Stimulated activated CD4-positive, alpha-beta T cell treated with anti-CD3 and anti-CD28 coated beads, Interleukin-12 subunit alpha, Interleukin-12 subunit beta, amount 100 ng/mL, for 4 hours (primary cell): ENCODE measurements around the gene TTC7B.

ENCODE experiments used
- DNase-seq: peaks from one replicate; pipeline ENCODE4 v3.0.0-alpha.2; 2020

The TTC7B gene

DNA sequence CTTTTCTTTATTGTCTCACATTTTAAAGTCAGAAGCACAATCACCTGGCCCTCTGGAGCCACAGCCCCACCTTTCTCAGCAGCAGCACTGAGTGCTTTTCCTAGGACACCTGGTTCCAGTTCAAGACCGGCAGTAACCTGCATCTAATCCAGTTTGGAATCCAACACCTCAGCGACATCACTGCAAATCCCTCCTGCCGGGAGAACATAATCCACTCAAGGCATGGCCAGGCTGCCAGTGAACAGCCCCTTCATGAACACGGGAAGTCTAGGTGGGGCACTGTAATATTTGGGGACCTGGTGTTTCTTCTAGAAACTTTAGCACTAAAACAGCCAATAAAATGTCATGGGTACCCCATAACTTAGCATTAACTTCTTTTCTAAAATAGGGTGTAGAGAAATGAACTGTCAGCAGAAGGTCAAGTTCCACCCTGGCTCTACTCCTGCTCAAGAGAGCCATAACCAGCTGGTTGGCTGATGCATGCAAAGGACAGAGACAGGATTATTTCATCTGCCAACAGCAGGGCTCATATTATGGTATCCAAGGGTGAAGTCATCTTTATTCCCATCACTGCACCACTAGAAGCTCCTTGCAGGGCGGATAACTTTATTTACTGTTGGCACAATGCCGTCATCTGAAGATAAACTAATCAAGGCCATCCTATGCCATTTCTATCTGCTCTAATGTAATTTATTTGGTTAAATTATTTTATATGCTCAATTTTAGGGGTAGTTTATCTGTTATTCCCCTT lies 76.7 kb downstream of the TTC7B start:
- DNase-seq: no peak

GRCh38 chr14:90733139-90733808 lies 83.0 kb downstream of the TTC7B start:
- no peak for DNase-seq

- DNase-seq: no peak
These were observed 83.5 kb downstream of the TTC7B start for GRCh38 chr14:90732718-90733117.

GRCh38 chr14:90732139-90732538 lies 84.1 kb downstream of the TTC7B start:
- DNase-seq: no peak

- DNase-seq: no peak
These were observed 84.7 kb downstream of the TTC7B start for GRCh38 chr14:90731487-90731886.

DNA sequence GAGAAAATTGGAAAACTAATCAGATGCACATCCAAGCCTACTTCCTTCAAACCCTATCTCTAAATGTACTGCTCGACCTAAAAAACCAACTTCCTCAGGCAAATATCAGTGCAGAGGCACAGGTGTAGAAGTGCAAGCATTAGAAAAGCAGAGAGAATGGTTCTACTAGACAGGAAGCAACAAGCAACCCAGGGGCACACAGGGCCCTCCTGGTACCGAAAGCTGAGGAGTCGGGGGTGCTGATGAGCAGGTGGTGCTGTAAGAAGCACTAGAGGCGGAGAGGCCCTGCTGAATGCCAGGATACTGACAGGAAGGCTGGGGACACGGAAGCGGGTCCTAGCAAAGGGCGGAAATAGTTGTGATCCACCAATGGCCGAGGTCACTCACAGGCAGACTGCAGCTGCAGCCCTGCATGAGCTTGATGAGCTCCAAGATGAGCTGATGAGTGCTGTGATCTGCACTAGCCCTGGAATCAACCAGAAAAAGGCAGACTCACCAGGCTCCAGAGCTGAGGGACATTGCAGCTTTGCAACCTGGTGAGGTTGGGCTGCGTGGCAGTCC lies 85.9 kb downstream of the TTC7B start:
- no peak for DNase-seq

DNA sequence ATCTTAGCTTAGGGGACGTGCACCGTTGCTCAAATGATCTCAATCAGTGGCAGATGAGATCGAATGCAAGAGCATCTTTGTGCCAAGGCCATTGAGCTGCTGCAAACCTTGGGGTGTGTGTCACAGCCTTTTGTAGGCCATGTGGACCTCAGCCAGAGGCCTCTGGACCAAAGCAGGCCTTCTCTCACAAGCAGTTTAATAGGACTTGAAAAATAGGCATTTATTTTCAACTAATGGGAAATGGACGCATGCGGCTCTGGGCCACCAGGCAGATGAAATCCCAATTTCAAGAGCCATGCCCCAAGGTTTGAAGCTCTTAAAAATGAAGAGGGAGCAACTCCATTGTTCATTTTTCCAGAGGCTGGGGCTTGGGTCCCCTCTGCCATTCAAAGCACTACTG lies 87.3 kb downstream of the TTC7B start:
- DNase-seq: no peak

GRCh38 chr14:90727082-90727481 lies 89.1 kb downstream of the TTC7B start:
- no peak for DNase-seq

GRCh38 chr14:90726656-90727055 lies 89.6 kb downstream of the TTC7B start:
- no peak for DNase-seq

- no peak for DNase-seq
These were observed 91.4 kb downstream of the TTC7B start for GRCh38 chr14:90724866-90725265.

DNA sequence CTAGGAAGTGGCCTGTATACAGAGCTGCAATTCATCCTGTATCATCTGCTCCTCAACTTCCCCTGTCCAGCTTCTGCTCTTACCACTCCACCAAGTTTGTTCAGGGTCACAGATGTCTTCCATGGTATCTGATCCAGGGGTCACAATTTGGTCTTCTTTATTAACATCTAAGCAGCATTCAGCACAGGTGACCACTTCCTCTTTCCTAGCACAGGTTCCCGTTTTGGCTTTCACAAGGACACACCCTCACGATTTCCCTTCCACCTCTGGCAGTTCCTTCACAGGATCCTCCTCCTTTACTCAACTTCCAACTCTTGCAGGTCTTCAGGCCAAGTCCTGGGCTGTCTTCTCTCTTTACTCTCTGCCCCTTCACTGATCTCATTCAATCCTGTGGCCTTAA lies 93.6 kb downstream of the TTC7B start:
- DNase-seq: no peak

- DNase-seq: no peak
These were observed 94.5 kb downstream of the TTC7B start for GRCh38 chr14:90721619-90722305.

- no peak for DNase-seq
These were observed 95.4 kb downstream of the TTC7B start for GRCh38 chr14:90720832-90721231.

GRCh38 chr14:90720336-90720735 lies 95.9 kb downstream of the TTC7B start:
- no peak for DNase-seq

GRCh38 chr14:90717916-90718315 lies 98.3 kb downstream of the TTC7B start:
- no peak for DNase-seq

DNA sequence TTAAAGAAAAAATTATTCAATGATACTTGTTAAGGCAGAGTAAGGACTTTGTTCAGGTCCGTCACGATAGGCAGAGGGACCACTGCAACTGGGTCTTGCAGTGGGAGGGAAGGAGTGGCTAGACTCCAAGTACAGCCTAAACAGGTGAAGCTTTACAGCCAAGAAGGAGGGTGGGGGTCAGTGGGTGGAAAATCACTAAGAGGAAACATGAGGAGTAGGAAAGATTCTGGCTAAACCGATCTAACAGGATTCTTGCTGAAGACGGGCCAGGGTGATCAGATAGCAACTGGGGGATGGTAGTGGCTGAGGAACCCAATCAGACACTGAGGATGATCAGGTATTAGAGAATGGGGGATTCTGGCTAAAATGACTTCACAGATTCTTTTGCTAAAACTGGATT lies 100.2 kb downstream of the TTC7B start:
- no peak for DNase-seq

- DNase-seq: no peak
These were observed 100.7 kb downstream of the TTC7B start for GRCh38 chr14:90715495-90715894.

- no peak for DNase-seq
These were observed 101.4 kb downstream of the TTC7B start for GRCh38 chr14:90714811-90715210.

GRCh38 chr14:90704738-90705392 lies 111.4 kb downstream of the TTC7B start:
- no peak for DNase-seq

DNA sequence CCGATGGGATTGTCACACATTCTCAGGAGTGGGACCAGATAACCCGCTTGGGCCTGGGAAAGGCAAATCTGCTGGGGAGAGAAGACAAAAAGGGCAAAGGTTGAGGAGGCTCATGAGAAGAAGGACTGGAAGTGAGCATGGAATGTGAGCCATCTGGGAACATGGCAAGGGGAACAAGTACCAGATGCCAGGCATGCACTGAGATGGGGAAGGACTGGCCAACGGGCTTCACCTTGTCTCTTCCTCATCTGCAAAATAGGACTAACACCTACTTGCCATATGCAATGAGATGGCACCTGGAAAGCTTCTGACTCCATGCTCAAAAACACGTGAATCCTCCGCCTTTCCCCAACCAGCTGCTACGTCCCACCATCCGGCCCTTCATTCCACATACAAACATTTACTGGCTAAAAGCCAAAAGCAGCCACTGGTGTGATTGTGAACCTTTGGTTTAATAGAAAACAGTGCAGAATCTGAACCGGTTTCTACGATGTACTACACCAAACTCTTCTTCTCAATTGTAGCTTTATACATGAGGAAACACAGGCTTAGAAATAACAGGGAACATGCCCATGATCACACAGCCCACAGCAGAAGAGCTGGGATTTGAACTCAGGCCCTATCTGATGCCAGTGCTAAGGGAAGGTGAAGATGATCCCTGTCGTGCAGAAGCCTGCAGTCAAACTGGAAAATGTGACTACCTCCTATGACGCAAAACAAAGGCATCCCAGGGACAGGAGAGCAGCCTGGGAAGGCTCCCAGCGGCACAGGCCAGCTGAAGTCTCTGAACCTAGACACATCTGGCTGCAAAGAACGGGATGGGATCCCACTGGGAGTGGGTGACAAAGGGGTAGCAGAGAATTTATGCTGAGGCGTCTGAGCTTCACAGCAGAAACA lies 112.1 kb downstream of the TTC7B start:
- DNase-seq: no peak

GRCh38 chr14:90700933-90701776 lies 115.1 kb downstream of the TTC7B start:
- DNase-seq: no peak
